Hematopoietic multipotent progenitor cell treated with erythropoietin and hydrocortisone succinate and interleukin-3 and kit ligand, for 17 days (in vitro differentiated cells): ENCODE measurements around the gene ANKS1A.
"Not testable (repeated sequence)": the region's sequence is repeated elsewhere in the genome, so short reads cannot be mapped to it uniquely, and the experiment has no call there.

Source experiments
- DNase-seq: peaks from one replicate; pipeline ENCODE4 v3.0.0-alpha.2; 2015; ENCODE audit warnings: low spot score

ANKS1A gene

GRCh38 chr6:34884073-34884472, 5.0 kb upstream of the ANKS1A start:
- not testable (repeated sequence) for DNase-seq

- DNase-seq = no peak
Measured at GRCh38 chr6:34884996-34885395, 4.1 kb upstream of the ANKS1A start.

DNA sequence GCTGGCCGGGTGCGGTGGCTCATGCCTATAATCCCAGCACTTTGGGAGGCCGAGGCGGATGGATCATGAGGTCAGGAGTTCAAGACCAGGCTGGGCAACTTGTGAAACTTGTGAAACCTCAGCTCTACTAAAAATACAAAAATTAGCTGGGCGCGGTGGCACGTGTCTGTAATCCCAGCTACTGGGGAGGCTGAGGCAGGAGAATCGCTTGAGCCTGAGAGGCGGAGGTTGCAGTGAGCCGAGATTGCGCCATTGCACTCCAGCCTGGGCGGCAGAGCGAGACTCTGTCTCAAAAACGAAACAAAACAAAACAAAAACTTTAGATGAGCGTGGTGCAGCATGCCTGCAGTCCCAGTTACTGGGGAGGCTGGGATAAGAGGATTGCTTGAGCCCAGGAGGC, 3.2 kb upstream of the ANKS1A start:
- DNase-seq = not testable (repeated sequence)

DNA sequence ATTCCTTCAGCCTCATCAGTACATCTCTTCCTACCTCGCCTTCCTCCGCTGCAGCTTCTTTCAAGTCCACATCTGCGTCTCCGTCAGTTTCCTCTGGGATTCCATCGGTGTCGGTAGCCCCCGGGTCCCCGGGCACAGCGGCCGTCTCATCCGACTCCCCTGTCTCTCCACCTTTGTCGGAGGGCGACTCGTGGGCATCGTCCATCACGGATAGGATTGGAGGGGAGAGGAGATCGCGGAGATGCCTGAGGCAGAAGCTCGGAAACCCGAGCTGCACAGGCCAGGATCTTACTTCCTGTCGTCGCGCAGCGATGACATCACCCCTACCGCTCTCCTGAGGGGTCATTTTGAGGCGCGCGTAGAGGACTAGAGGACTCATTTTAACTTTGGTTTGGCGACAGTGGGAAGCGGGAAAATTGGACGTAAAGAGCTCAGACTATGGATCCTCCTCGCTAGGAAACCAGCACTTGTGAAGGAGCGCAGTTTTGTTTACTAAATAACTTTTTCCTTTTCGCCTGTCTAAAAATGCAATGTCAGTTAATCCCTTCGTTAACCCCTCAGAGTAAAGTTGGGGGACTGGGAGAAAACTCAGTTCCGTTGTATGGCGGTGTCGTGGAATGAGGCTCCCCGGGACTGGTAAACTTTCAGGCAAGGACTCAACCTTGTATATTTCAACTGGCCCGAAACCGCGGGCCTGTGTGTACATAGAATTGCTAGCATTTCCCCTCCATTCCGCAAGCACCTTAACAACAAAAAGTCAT, 1.1 kb upstream of the ANKS1A start, which contains the start of gene TAF11:
Gene TAF11, minus strand, starts transcription at position 290 of the 761 bp plus-strand sequence. Its CDS starts 85 bp downstream, at position 205.
- DNase-seq = peak; percentile 93

DNA sequence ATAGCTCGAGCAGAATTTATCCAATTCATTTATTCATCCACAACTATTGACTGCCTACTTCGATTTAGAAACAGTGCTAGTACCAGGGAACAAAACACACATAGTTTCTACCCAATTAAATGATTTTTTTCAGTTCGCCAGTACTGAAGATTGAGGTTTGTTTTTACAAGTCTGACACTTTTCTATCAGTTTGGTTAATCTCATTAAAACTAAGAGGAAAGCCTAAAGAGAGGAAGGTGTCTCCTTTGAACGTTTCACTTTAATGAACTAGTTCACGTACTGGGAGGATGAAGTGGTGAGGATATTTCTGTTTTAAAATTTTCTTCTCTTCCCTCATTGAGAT, 570 bp upstream of the ANKS1A start:
- peak; percentile 54 for DNase-seq

DNA sequence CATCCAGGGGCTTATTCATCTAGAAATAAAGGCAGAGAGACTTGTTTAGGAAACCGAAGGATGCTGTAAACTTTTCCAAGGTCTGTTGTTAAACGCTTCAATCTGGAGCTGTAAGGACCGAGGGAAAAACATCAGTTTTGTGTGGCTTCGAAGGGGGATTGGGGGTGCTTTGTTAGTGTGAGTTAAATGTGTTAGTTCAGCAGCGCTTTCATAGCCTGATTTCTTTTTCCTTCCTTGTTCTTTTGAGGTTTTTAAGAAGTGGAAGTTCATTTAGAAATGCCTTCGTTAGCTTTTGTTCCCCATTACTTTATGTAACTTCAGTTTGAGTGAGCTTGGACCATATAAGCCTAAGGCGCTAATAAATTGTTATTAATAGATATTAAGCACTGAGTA, 1.5 kb downstream of the ANKS1A start:
- no peak for DNase-seq

GRCh38 chr6:34891296-34891695, 2.2 kb downstream of the ANKS1A start:
- no peak for DNase-seq

GRCh38 chr6:34894693-34895092, 5.6 kb downstream of the ANKS1A start:
- DNase-seq = no peak

- no peak for DNase-seq
Measured at GRCh38 chr6:34897130-34897529, 8.1 kb downstream of the ANKS1A start.

DNA sequence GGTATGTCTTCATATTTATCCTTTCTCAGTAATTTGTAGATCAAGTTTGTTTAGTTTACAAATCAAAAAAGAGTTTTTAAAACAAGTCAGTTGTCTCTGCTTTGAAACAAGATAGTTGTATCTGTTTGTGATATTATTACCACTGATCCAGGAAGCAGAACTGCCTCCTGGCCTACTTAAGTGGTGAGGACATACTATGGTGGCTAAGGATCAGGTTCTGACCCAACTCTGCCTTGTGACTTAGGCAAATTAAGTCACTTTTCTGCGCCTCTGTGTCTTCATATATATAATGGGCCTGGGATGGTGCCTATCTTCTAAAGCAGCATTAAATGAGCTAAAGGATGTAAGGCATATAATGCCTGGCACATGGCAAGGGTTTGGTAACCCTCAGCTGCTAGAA, 8.7 kb downstream of the ANKS1A start:
- no peak for DNase-seq

DNA sequence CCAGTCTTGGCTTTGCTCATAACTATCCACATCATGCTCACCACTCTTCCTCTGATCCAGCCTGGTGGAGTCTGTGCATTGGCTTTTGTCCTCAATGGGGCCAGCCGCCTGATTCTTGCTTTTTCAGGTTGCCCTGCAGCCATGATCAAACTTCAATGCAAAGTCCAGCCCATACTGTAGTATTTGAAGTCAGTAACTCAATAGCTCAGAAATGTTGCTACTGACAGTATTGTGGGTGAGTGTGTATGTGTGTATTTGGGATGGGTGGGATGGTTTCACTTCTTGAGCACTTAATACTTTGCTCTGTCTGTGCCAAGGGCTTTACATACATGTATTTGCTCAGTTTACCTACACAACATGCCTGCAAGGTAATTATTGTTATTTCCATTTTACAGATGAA, 10.7 kb downstream of the ANKS1A start:
- DNase-seq = not testable (repeated sequence)

- no peak for DNase-seq
Measured at GRCh38 chr6:34900321-34901031, 11.4 kb downstream of the ANKS1A start.

- no peak for DNase-seq
Measured at GRCh38 chr6:34901930-34902329, 12.9 kb downstream of the ANKS1A start.

- DNase-seq = no peak
Measured at GRCh38 chr6:34904990-34905613, 16.0 kb downstream of the ANKS1A start.

GRCh38 chr6:34906826-34907225, 17.8 kb downstream of the ANKS1A start:
- no peak for DNase-seq

GRCh38 chr6:34908194-34908593, 19.1 kb downstream of the ANKS1A start:
- no peak for DNase-seq

DNA sequence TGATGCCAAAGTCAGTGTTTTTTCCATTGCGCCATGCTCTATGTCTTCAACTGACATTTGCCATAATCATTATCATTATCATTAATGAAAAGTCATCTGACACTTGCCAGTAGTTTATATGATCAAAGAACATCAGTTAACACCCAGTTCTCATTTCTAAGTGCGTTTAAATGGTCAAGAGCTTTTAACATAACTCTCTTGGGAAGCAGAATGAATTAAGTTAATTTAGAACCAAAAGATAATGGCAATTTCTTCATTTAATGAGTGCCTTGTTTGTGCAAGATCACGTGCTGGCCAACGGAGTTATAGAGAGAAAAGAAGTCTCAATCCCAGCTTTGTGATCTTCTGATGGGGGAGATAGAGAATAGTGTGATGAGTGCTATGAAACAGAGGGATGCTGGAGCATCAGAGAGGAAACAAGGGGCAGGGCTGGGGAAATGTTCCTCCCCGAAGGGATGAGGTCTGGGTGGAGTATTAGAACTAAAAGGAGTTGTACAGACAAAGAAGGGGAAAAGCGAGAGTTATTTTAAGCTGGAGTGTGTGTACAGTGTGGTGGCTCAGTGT, 20.3 kb downstream of the ANKS1A start:
- no peak for DNase-seq

GRCh38 chr6:34911822-34912221, 22.8 kb downstream of the ANKS1A start:
- no peak for DNase-seq

- no peak for DNase-seq
Measured at GRCh38 chr6:34912715-34913464, 23.8 kb downstream of the ANKS1A start.

DNA sequence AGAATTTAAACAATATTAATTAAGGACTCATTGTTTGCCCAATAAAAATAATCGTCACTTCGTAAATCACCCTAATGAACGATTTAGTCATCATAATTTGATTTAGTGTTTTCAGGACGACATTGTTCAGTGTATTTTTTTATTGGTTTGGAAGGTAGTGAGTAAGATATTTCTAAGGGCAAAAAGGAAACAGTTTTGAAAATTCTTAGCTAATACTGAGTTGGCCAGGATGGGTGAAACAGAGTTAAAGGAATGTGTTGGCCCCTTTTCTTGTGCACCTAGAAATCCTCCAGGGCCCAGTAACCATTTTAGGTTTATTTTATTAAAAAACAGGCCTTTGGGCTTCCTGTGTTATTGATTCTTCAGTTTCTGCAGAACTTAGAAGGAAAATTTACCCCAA, 25.3 kb downstream of the ANKS1A start:
- no peak for DNase-seq

- DNase-seq = no peak
Measured at GRCh38 chr6:34916348-34916967, 27.4 kb downstream of the ANKS1A start.
